Endothelial cell of umbilical vein (primary cell): ENCODE results near the gene VSTM4.

ENCODE experiments used
- CTCF ChIP-seq, 2 donors: IDR thresholded peaks; 1 replicate in 1 of 2; 2 replicates in 1 of 2; pipeline ENCODE4 v1.5.1; 2011; ENCODE audit warnings: low read length in 2 of 2, mild to moderate bottlenecking in 2 of 2, moderate library complexity in 2 of 2, control low read depth in 1 of 2, inconsistent platforms in 1 of 2, low read depth in 1 of 2; ENCODE audit not compliant: insufficient read depth in 1 of 2; ENCODE audit errors: extremely low read depth in 1 of 2
- EZH2 ChIP-seq: IDR thresholded peaks from 2 replicates; pipeline ENCODE4 v1.6.1; 2012; ENCODE audit warnings: borderline replicate concordance, low read depth, mild to moderate bottlenecking, moderate library complexity, low read length, inconsistent platforms; ENCODE audit not compliant: severe bottlenecking
- JUN ChIP-seq: IDR thresholded peaks from 2 replicates; pipeline ENCODE4 v1.6.1; 2011; ENCODE audit warnings: borderline replicate concordance, low read depth; ENCODE audit not compliant: insufficient read length, insufficient read depth
- MAX ChIP-seq: IDR thresholded peaks from 2 replicates; pipeline ENCODE4 v1.6.1; 2011; ENCODE audit not compliant: insufficient read depth, insufficient read length
- POLR2AphosphoS5 ChIP-seq: IDR thresholded peaks from 2 replicates; pipeline ENCODE4 v1.6.1; 2012; ENCODE audit warnings: low read depth, mild to moderate bottlenecking, control low read depth, low read length, moderate library complexity; ENCODE audit not compliant: insufficient read depth

DNA sequence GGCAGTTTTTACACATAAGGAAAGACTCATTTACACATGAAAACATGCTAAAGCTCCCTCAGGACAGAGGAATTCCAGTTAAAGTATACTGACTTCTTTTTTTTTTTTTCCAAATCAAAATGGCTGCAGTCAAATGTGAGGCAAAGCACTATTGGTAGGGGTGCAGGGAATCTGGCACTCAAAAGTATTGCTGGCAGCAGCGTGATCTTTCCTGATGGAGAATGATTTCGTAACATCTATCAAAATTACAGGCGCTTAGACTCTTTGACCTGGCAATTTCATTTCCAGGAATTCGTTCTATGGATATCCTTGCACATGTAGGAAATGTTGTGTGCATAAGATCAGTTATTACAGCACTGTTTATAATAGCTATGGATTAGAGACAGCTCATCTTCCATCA, 65.7 kb downstream of the VSTM4 start:
- no peak for TF ChIP-seq CTCF (IDR thresholded peaks at IDR 0.05; ENCODE audit: extremely low read depth in 1 of 2, insufficient read depth in 1 of 2, low read depth in 1 of 2, low read length in 2 of 2)
- no peak for TF ChIP-seq EZH2
- TF ChIP-seq JUN: no peak
- no peak for TF ChIP-seq MAX
- TF ChIP-seq POLR2AphosphoS5: no peak
